Adrenal gland (tissue), 12 donors: ENCODE results near the gene LGMN. TPM values are rescaled to one million over a fixed set of nuclear protein-coding genes. Genes with fewer than 3 reads are reported as not detected.

Experiments
- DNase-seq, 7 donors: peaks; one replicate each; pipeline ENCODE4 v3.0.0-alpha.2; 2019 to 2020
- H3K27ac ChIP-seq, 5 donors: fragments of 200-600 bp; sonication (generic) in 4 of 5; 1 replicate in 3 of 5; 2 replicates in 2 of 5; pipeline versions ENCODE4 v1.5.1 to v1.8.0; 2016 to 2020; ENCODE audit warnings: mild to moderate bottlenecking in 1 of 5
- H3K27me3 ChIP-seq: fragments of 200-600 bp; 2 replicates; pipeline ENCODE4 v1.8.0; 2021
- H3K36me3 ChIP-seq, 2 donors: fragments of 200-600 bp; replicated peaks in 1 of 2; 1 replicate in 1 of 2; 2 replicates in 1 of 2; pipeline versions ENCODE4 v1.5.1 to v1.8.0; 2018 to 2022
- H3K4me1 ChIP-seq, 2 donors: fragments of 200-600 bp; replicated peaks in 1 of 2; 1 replicate in 1 of 2; 2 replicates in 1 of 2; pipeline versions ENCODE4 v1.5.1 to v1.8.0; 2018 to 2021
- H3K4me3 ChIP-seq, 4 donors: fragments of 200-600 bp; sonication (generic) in 3 of 4; one replicate each; pipeline ENCODE4 v1.5.1; 2016 to 2018
- H3K9me3 ChIP-seq, 3 donors: fragments of 200-600 bp; sonication (generic) in 1 of 3; replicated peaks in 1 of 3; 1 replicate in 2 of 3; 2 replicates in 1 of 3; pipeline versions ENCODE4 v1.5.1 to v1.8.0; 2016 to 2021
- CTCF ChIP-seq, 6 experiments: fragments of 450-650 bp in 4 of 6; fragments of 200-600 bp in 2 of 6; sonication (generic) in 1 of 6; IDR thresholded peaks; 1 replicate in 5 of 6; 2 replicates in 1 of 6; pipeline versions ENCODE4 v1.5.1 to v1.8.0; 2016 to 2021; ENCODE audit warnings: antibody characterized with exemption in 6 of 6, mild to moderate bottlenecking in 2 of 6, moderate library complexity in 1 of 6
- POLR2A ChIP-seq, 2 donors: fragments of 450-650 bp; IDR thresholded peaks; one replicate each; pipeline ENCODE4 v1.6.1; 2017; ENCODE audit warnings: antibody characterized with exemption in 2 of 2, mild to moderate bottlenecking in 2 of 2, moderate library complexity in 1 of 2
- WGBS, 4 donors: extraction: QIAGEN DNeasy Blood & Tissue Kit in 2 of 4; methylation state at CpG; one replicate each; pipeline versions ENCODE4 v1.1.5 to v1.1.7; 2013 to 2017; 5-methylcytosine and 5-hydroxymethylcytosine counted together
- intact Hi-C, 2 donors: fragments of 100-400 bp; cut with DNase I; formaldehyde crosslinking; loops; one replicate each; pipeline versions ENCODE4 v1.14.1 to v1.15.0; 2022 to 2023
- polyA plus RNA-seq, 3 donors: library from polyadenylated mRNA; stranded (reverse); fragments of 200-250 nt in 2 of 3; fragments of 350-450 nt in 1 of 3; fragmentation: Illumina TruSeq in 1 of 3; extraction: RNeasy Lipid Tissue Mini Kit (QIAGEN cat#74804) in 1 of 3; gene quantifications; one replicate each; pipeline ENCODE4 v1.2.3, GENCODE V29; 2013 to 2014
- total RNA-seq, 9 donors: library from RNA; depleted of rRNA in 4 of 9; stranded (reverse); fragments of >200 nt in 4 of 9; fragments of 120-200 nt in 1 of 9; fragmentation: NEBNext Ultra II Directional in 1 of 9; extraction: Animal tissue kit (Norgen Biotek cat#: 25700) in 1 of 9; gene quantifications; one replicate each; pipeline versions ENCODE4 v1.1.0 to v1.2.4, GENCODE V29; 2013 to 2023
- donor health status: healthy with polysubstance abuse.
- donor health status: Bipolar disorder and iron deficiency.
- donor health status: DM: yes; HTN: yes; CAD: no.
- donor health status: DM: no; HTN: no; CAD: no.
- donor health status: DM: no; HTN: no; CAD: no.
- donor health status: DM: yes; HTN: yes; CAD: no.

The LGMN gene
- total and polyA plus RNA-seq, 12 donors = 66.6 to 153 (median 117) TPM

- H3K36me3 ChIP-seq = peaks cover 0 to 16% of the 10 kb centered on the region in 2 donors
- peaks cover 0 to 8% (median 5%) of the 10 kb centered on the region in 3 donors for H3K9me3 ChIP-seq
- intact Hi-C loops = no loop called here
- H3K27me3 ChIP-seq = no peaks in the 10 kb centered on the region
- peak; percentile 97 to 99 (median 98) for DNase-seq
- H3K27ac ChIP-seq = peak within 1 kb of the TSS; percentile 45 to 91 (median 81)
- peaks cover 12 to 21% of the 10 kb centered on the region in 2 donors for H3K4me1 ChIP-seq
- H3K4me3 ChIP-seq = peak within 1 kb of the TSS; percentile 66 to 99 (median 84)
- 1 to 2% (median 1%) methylated on average over 18 to 71 of the region's 71 CpGs for WGBS, 4 donors
- TF ChIP-seq CTCF (IDR thresholded peaks at IDR 0.05) (peak in 3 of 6 experiments; percentile 31 to 48 (median 38)), POLR2A (IDR thresholded peaks at IDR 0.05) (peak; percentile 63 to 84)
Measured at GRCh38 chr14:92793709-92794546, 45.5 kb upstream of the LGMN start, which contains the start of gene GOLGA5. Gene GOLGA5, plus strand, starts transcription at chr14:92794305. Its CDS starts 3,133 bp downstream, at chr14:92797438.

- no peak overlapping the region for H3K4me3 ChIP-seq
- no peak for DNase-seq
- no peak overlapping the region for H3K27ac ChIP-seq
- H3K27me3 ChIP-seq = no peaks in the 10 kb centered on the region
- peaks cover 0 to 8% (median 5%) of the 10 kb centered on the region in 3 donors for H3K9me3 ChIP-seq
- H3K36me3 ChIP-seq = peaks cover 0 to 6% of the 10 kb centered on the region in 2 donors
- TF ChIP-seq POLR2A (IDR thresholded peaks at IDR 0.05) (no peak), CTCF (IDR thresholded peaks at IDR 0.05) (no peak)
- intact Hi-C loops = no loop called here
- peaks cover 12 to 21% of the 10 kb centered on the region in 2 donors for H3K4me1 ChIP-seq
- WGBS, 4 donors = 54 to 69% (median 62%) methylated on average over 4 of the region's 4 CpGs
Measured at GRCh38 chr14:92792885-92793284, 44.5 kb upstream of the LGMN start.

- no peak for DNase-seq
- Histone ChIP-seq H3K27me3 (no peaks in the 10 kb centered on the region), H3K4me1 (peaks cover 8 to 13% of the 10 kb centered on the region in 2 donors), H3K4me3 (no peak overlapping the region), H3K9me3 (peaks cover 0 to 8% (median 5%) of the 10 kb centered on the region in 3 donors), H3K36me3 (no peaks in the 10 kb centered on the region), H3K27ac (no peak overlapping the region)
- intact Hi-C loops = loop anchor here in 1 of 2 donors (5.0 to 10.0 kb wide), 2 partner anchors 77 to 105 kb away; no protein-coding TSS in a partner anchor
- TF ChIP-seq POLR2A (IDR thresholded peaks at IDR 0.05) (no peak), CTCF (IDR thresholded peaks at IDR 0.05) (no peak)
Measured at GRCh38 chr14:92789457-92790089, 41.1 kb upstream of the LGMN start.

GRCh38 chr14:92787554-92787953, 39.1 kb upstream of the LGMN start:
- no peak overlapping the region for H3K27ac ChIP-seq
- no peak for DNase-seq
- no peaks in the 10 kb centered on the region for H3K36me3 ChIP-seq
- peaks cover 0 to 8% (median 5%) of the 10 kb centered on the region in 3 donors for H3K9me3 ChIP-seq
- no peak overlapping the region for H3K4me3 ChIP-seq
- WGBS, 4 donors = 89 to 98% (median 92%) methylated on average over 2 of the region's 2 CpGs
- intact Hi-C loops = loop anchor here in 1 of 2 donors (5.0 to 10.0 kb wide), 2 partner anchors 75 to 103 kb away; no protein-coding TSS in a partner anchor
- no peaks in the 10 kb centered on the region for H3K27me3 ChIP-seq
- peaks cover 8 to 16% of the 10 kb centered on the region in 2 donors for H3K4me1 ChIP-seq
- TF ChIP-seq POLR2A (IDR thresholded peaks at IDR 0.05) = no peak
- TF ChIP-seq CTCF (IDR thresholded peaks at IDR 0.05) = no peak
